Gastroesophageal sphincter (tissue), 4 donors: ENCODE results near the gene AGPAT4. TPM values are rescaled to one million over a fixed set of nuclear protein-coding genes. Genes with fewer than 3 reads are reported as not detected.

ENCODE experiments used
- ATAC-seq: fragments of 150-250 bp; one replicate; pipeline ENCODE4 v1.9.1; 2016; ENCODE audit warnings: mild to moderate bottlenecking, moderate library complexity
- H3K27ac ChIP-seq, 4 donors: fragments of 200-600 bp; sonication (generic) in 3 of 4; 1 replicate in 3 of 4; 2 replicates in 1 of 4; pipeline ENCODE4 v1.5.1; 2016 to 2019
- H3K27me3 ChIP-seq: fragments of 200-600 bp; sonication (generic); one replicate; pipeline ENCODE4 v1.5.1; 2019
- H3K36me3 ChIP-seq, 2 donors: fragments of 200-600 bp; sonication (generic); one replicate each; pipeline ENCODE4 v1.5.1; 2019; ENCODE audit warnings: control low read depth in 1 of 2
- H3K4me1 ChIP-seq, 3 donors: fragments of 200-600 bp; sonication (generic); 1 replicate in 2 of 3; 2 replicates in 1 of 3; pipeline ENCODE4 v1.5.1; 2016 to 2019; ENCODE audit warnings: control low read depth in 2 of 3
- H3K4me3 ChIP-seq, 2 donors: fragments of 200-600 bp; sonication (generic); one replicate each; pipeline ENCODE4 v1.5.1; 2019; ENCODE audit warnings: mild to moderate bottlenecking in 1 of 2, moderate library complexity in 1 of 2
- H3K9me3 ChIP-seq, 3 donors: fragments of 200-600 bp; sonication (generic); one replicate each; pipeline ENCODE4 v1.5.1; 2017 to 2019; ENCODE audit warnings: control low read depth in 2 of 3
- CTCF ChIP-seq, 4 experiments: fragments of 200-600 bp in 2 of 4; fragments of 450-650 bp in 2 of 4; sonication (generic) in 1 of 4; IDR thresholded peaks; one replicate each; pipeline ENCODE4 v1.5.1; 2017 to 2019; ENCODE audit warnings: antibody characterized with exemption in 4 of 4, mild to moderate bottlenecking in 2 of 4, moderate library complexity in 2 of 4
- EP300 ChIP-seq: sonication (generic); formaldehyde crosslinking; IDR thresholded peaks from one replicate; pipeline ENCODE4 v1.6.1; 2017; ENCODE audit warnings: antibody characterized with exemption, mild to moderate bottlenecking
- POLR2A ChIP-seq, 2 donors: fragments of 450-650 bp; IDR thresholded peaks; one replicate each; pipeline ENCODE4 v1.6.1; 2017; ENCODE audit warnings: antibody characterized with exemption in 2 of 2, mild to moderate bottlenecking in 2 of 2, moderate library complexity in 1 of 2
- POLR2AphosphoS5 ChIP-seq: sonication (generic); formaldehyde crosslinking; IDR thresholded peaks from one replicate; pipeline ENCODE4 v1.6.1; 2017; ENCODE audit warnings: antibody characterized with exemption
- WGBS, 2 donors: methylation state at CpG; one replicate each; pipeline ENCODE4 v1.1.5; 2018; ENCODE audit warnings: low coverage in 1 of 2; 5-methylcytosine and 5-hydroxymethylcytosine counted together
- total RNA-seq, 4 donors: library from RNA; depleted of rRNA; stranded (reverse); fragments of >200 nt; gene quantifications; one replicate each; pipeline ENCODE4 v1.1.0, GENCODE V29; 2016

AGPAT4 gene
- total RNA-seq, 4 donors from 2014 or later, result 7.2 to 10.8 (median 9.1) TPM

- H3K4me1 ChIP-seq, result peaks cover 0 to 5% (median 3%) of the 10 kb centered on the region in 3 donors
- H3K9me3 ChIP-seq, result no peaks in the 10 kb centered on the region
- peaks cover 0 to 11% of the 10 kb centered on the region in 2 donors for H3K36me3 ChIP-seq
- TF ChIP-seq EP300 (no peak), POLR2AphosphoS5 (no peak), CTCF (IDR thresholded peaks at IDR 0.05) (no peak), POLR2A (IDR thresholded peaks at IDR 0.05) (no peak)
- no peak for ATAC-seq
- no peaks in the 10 kb centered on the region for H3K27me3 ChIP-seq
- no peak overlapping the region for H3K27ac ChIP-seq
- H3K4me3 ChIP-seq, result no peak overlapping the region
- 58 to 82% methylated on average over 2 of the region's 2 CpGs for WGBS, 2 donors
These were observed 27.1 kb downstream of the AGPAT4 start for GRCh38 chr6:161246725-161247124.

- no peak overlapping the region for H3K27ac ChIP-seq
- 93 to 100% methylated on average over 3 to 5 of the region's 6 CpGs for WGBS, 2 donors
These were observed 28.5 kb downstream of the AGPAT4 start for GRCh38 chr6:161245363-161245762.

GRCh38 chr6:161244725-161245124 lies 29.1 kb downstream of the AGPAT4 start:
- peaks cover 0 to 11% of the 10 kb centered on the region in 2 donors for H3K36me3 ChIP-seq
- H3K27ac ChIP-seq, result no peak overlapping the region
- H3K4me1 ChIP-seq, result peaks cover 0 to 12% (median 3%) of the 10 kb centered on the region in 3 donors
- no peaks in the 10 kb centered on the region for H3K9me3 ChIP-seq
- 96% methylated on average over 5 of the region's 7 CpGs; no CpG with 5 or more reads in 1 of the 2 donors for WGBS, 2 donors
- no peak for ATAC-seq
- no peaks in the 10 kb centered on the region for H3K27me3 ChIP-seq
- no peak for TF ChIP-seq EP300
- H3K4me3 ChIP-seq, result no peak overlapping the region

More at GRCh38 chr6:161245363-161245762, 28.5 kb downstream of the AGPAT4 start:
- H3K36me3 ChIP-seq, result peaks cover 0 to 11% of the 10 kb centered on the region in 2 donors
- ATAC-seq, result no peak
- H3K4me1 ChIP-seq, result peaks cover 0 to 11% (median 3%) of the 10 kb centered on the region in 3 donors
- no peaks in the 10 kb centered on the region for H3K27me3 ChIP-seq
- no peaks in the 10 kb centered on the region for H3K9me3 ChIP-seq
- TF ChIP-seq EP300 (no peak), POLR2AphosphoS5 (no peak), POLR2A (IDR thresholded peaks at IDR 0.05) (no peak), CTCF (IDR thresholded peaks at IDR 0.05) (no peak)
- no peak overlapping the region for H3K4me3 ChIP-seq

GRCh38 chr6:161242779-161243693 lies 30.8 kb downstream of the AGPAT4 start:
- peak; percentile 63 for ATAC-seq
- WGBS, 2 donors, result 79 to 87% methylated on average over 6 to 14 of the region's 28 CpGs

More at GRCh38 chr6:161242779-161243693, 30.8 kb downstream of the AGPAT4 start:
- Histone ChIP-seq H3K4me3 (no peak overlapping the region), H3K36me3 (peaks cover 0 to 11% of the 10 kb centered on the region in 2 donors), H3K27ac (peak overlapping the region in 1 of 4 donors; percentile 24), H3K4me1 (peaks cover 0 to 19% (median 3%) of the 10 kb centered on the region in 3 donors), H3K27me3 (no peaks in the 10 kb centered on the region), H3K9me3 (no peaks in the 10 kb centered on the region)
- TF ChIP-seq EP300 (no peak), CTCF (IDR thresholded peaks at IDR 0.05) (no peak), POLR2AphosphoS5 (no peak), POLR2A (IDR thresholded peaks at IDR 0.05) (no peak)
